Measurements from ENCODE around the gene NDRG4.
"Not testable (repeated sequence)": the region's sequence is repeated elsewhere in the genome, so short reads cannot be mapped to it uniquely, and the experiment has no call there.

The NDRG4 gene

DNA sequence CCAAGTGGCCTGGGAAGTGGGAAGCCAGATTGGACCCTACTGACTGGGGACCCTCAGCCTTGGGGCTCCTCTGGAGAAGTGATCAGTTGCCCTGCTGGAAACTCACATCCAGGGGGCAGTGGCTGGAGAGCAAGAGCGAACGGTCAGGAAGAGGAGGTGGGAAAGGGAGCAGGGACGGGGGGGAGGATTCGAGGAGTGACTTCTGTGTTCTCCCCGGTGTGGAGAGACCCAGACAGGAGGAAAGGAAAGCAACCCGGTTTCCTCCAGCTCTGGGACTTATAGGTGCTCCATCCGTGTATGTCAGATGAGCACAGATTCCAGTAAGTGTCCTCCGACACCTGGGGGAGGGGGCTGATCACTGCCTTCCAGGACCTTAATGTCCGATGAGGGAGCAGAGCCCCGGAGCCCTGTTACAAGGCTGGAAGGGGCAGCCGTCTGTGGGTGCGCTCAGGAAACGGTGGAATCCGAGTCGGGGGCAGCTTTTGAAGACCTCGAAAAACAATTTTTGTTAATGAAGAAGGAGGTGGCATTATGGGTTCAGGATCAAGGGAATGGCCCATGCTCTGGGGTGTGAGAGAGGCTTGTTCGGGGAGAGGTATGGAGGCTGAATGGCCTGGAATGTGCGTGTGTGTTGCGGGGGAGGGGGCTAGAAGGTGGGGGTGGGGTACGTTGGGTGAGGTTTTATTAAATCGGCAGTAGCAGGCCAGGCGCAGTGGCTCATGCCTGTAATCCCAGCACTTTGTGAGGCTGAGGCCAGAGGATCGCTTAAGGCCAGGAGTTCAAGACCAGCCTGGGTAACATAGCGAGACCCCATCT lies 34.8 kb upstream of the NDRG4 start:
- peak; percentile 63 for DNase-seq (ENCODE audit: low spot score)
- FAIRE-seq, result no peak

DNA sequence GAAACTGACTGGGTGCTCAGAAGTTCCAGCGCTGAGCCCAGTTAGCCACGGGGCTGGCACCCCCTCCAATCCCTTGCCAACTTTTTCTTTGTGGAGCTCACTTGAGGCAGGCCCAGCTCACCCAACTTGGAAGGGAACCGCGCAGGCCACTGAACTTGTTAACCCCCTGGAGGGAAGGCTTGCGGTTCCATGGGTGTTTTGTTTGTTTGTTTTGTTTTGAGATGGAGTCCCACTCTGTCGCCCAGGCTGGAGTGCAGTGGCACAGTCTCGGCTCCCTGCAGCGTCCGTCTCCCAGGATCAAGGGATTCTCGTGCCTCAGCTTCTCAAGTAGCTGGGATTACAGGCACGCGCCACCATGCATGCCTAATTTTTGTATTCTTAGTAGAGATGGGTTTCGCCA lies 34.1 kb upstream of the NDRG4 start:
- DNase-seq (ENCODE audit: low spot score), result no peak
- no peak for FAIRE-seq

DNA sequence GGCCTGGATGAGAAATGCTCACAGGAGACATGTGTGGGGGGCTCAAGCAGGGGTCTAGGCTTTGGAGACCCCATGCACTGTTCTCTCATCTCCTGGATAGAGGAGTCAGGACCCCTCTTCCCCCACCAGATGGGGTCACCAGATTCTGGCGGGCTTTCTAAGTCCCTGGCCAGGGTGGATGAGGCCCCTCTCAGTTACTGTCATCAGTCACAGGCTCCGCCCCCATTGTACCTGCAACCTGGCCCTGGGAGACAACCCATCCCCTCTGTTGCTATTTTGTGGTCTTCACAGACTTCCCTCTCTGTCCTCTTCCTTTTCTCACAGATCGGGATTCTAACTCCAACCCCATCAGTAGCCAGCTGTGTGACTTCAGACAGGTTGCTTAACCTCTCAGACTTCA lies 33.5 kb upstream of the NDRG4 start:
- DNase-seq (ENCODE audit: low spot score) (no peak), FAIRE-seq (no peak)

DNA sequence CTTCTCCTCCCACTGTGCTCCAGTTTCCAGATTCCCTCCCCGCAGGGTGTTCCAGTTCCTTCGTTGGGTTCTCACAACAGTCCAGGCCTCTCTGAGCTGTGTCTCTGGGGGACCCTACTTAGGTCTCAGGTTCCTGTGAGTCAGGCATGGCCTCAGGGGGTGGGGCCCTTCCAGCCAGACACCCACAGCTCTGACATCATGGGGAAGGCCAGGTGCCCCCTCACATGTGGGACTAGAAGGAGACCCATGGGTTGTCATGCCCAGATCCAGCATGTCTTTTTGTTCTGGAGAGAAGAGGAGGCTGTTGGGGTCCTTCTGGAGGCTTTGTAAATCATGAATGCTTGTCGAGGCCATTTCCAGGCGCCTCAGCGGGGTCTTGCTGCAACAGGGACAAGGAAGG lies 32.0 kb upstream of the NDRG4 start:
- no peak for DNase-seq (ENCODE audit: low spot score)
- no peak for FAIRE-seq

DNA sequence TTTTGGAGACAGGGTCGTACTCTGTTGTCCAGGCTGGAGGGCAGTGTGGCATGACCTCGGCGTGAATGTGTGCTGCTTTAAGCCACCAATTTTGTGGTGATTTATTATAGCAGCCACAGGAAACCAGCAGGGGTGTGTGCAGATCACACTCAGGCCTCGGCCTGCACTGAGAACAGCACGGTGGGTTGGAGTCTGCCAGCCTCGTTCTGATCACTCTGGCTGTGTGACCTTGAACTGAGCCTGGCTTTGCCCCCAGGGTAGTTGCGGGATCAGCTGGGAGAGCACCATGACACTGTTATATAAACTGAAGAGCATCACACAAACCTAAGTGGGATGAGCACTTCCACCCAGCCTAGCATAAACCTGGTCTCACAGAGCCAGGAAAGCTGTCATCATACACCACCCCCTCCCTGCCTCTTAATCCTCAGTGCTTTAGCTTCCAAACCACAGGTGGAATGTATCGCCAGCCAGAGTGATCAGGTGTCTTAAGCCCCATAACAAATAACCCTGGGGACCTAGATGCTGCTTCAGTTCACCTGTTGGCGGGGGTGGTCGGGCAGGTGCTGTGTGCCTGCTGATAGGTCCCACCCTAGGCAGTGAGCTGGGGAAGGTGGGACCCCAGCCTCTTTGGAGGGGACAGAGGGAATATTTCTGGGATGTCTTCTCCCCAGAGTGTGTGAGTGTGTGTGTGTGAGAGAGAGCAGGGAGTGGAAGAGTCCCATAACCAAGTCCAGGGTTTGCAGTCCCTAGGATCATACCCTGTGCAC lies 28.6 kb upstream of the NDRG4 start:
- FAIRE-seq (no peak), DNase-seq (ENCODE audit: low spot score) (no peak)

DNA sequence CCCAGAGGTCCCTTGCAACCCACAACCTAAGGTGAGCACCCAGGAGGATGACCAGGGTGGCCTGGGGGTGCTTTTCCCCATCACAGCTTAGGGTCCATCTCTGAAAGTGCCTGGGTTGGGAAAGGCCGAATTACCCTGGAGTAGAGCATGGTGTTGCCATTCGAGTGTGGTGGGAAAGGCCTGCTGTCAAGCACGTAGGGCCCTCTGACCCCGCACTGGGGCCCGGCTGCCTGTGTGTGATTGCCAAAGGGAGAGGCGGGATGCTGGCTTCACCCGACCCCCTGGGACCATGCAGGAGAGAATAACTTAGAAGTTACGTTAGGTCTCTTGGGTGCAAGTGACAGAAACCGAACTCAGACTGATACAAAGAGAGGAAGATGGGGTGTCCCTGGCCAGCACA lies 27.7 kb upstream of the NDRG4 start:
- DNase-seq (ENCODE audit: low spot score) (no peak), FAIRE-seq (no peak)

DNA sequence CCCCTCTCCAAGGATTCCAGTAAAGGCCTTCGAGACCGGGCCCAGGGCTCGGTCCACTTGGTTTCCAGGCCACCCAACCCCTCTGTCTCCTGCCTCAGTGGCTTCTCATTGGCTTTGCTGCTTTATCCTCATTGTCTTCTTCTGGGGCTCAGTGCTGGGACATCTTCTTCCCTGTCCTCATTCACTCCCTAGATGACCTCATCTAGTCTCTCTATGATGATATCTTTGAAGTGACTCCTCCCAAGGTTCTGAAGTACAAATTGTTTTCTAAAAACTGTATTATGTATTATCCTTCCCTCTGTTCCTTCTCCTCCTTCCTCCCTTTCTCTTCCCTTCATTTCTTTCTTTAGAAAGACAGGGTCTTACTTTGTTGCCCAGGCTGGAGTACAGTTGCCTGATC lies 27.1 kb upstream of the NDRG4 start:
- DNase-seq (ENCODE audit: low spot score) (no peak), FAIRE-seq (no peak)

DNA sequence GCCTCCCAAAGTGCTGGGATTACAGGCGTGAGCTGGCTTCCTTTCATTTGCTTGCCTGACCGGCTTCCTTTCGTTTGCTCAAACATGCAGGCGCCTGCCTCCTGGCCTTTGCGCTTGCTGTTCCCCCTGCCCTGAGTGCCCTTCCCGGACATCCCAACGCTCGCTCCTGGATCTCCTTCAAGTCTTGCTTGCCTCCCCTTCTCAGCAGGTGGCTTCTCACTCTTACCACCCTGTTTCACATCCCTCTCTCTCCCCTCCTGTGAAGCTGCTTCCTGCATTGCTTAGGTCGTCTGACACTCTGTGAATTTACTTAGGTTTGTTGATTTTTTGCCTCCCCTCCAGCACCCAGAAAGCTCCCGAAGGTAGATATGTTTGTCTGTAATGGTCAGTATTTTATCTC lies 25.6 kb upstream of the NDRG4 start:
- DNase-seq (ENCODE audit: low spot score) (no peak), FAIRE-seq (no peak)

DNA sequence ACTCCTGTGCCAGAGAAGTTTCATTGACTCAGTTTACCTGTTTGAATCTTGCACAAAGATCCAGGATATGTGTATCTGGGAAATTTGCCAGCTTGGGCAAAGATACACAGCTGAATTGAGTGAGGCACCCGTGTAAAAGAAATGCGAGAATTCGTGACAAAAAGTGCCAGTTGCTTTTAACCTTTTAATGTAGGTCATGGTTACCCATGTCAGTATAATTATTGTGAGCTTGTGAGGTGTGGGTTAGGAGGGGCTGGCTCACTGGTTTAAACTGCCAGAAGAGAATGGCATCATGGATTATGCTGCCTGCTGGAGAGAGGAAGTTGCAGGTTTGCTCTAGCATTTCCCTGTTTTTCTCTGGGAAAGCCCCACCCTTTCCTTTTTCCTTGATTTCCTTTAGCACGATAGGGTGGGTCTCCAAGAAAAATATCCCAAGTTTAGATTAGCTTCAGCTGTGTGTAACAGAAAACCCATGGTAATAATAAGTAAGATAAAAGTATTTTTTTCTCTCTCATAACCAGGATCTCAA lies 24.8 kb upstream of the NDRG4 start:
- FAIRE-seq, result no peak
- DNase-seq (ENCODE audit: low spot score), result no peak

DNA sequence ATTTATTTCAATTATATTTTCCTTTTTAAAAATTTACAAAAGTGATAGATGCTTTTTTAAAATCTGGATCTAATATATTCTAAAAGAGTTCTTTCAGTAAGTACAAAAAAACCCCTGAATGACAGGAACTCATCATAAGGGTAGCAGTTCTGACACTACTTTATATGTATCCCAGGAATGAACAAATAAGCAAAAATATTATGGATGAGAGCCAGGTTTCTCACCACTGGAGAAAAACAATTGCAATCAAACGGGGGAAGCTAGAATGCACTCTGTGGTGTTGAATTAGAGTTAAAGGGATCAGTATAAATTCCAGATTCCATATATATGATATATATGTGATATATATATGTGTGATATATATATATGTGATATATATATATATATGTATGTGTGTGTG lies 23.2 kb upstream of the NDRG4 start:
- no peak for DNase-seq (ENCODE audit: low spot score)
- FAIRE-seq, result no peak

DNA sequence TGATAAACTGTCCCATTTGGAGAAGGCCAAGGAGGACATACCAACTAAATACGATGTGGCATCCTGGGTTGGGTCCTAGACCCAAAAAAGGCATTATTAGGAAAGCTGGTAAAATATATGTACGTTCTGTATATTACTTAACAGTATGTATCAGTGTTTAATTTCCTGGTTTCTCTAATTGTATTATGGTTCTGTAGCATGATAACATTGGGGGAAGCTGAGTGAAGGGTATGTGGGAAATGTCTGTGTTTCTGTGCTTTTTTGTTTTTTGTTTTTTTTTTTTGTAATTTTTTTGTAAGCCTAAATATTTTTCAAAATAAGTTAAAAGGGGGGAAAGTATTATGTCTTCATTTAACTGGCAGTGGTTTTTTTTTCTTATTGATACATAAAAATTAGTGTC lies 21.5 kb upstream of the NDRG4 start:
- DNase-seq (ENCODE audit: low spot score), result no peak
- no peak for FAIRE-seq

DNA sequence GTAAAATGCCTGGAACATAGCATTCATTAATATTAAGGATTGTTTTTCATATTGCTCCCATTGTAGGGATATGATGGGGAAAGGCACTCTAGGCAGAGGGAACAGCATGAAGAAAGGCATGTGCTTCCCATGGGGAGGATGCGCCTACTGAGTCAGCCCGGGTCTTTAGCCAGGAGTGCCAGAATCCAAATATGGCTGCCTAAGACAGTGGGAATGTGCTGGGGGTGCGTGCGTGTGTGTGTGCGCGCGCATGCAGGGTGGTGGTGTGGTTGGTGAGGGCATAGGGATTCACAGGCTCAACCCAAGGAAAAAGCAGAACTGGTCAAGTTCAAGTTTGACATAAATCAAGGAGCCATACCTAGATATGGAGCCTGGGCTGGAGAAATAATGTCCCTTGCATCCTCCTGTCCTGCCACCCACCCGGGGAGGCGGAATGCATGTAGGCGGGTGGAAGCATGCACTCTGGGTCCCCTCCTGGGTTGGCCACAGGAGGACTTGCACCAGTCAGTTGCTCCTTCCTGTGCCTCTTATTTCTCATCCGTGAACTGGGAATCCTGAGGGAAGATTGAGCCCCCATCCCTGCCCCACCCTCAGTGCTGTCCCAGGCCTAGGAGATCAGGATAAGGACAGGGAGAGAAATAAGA lies 18.6 kb upstream of the NDRG4 start:
- DNase-seq (ENCODE audit: low spot score) (no peak), FAIRE-seq (no peak)

DNA sequence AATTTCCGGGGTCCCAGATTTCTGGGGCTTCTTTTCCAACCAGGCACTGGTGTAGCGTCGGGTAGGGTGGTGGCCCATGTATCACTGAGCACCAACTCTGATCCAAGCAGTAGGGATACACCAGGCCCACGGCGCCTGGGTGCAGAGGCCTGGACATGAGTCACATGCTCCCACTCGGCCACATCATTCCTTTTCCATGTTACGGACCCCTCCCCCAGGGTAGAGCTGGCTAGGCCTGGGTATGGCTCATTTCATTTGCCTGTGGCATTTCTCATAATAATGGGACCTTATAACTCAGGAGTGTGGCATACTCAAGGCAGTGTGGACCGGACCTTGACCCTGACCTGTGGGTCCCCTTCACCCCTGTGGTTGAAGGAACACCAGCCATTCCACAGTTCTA lies 18.0 kb upstream of the NDRG4 start:
- no peak for DNase-seq (ENCODE audit: low spot score)
- FAIRE-seq, result no peak

DNA sequence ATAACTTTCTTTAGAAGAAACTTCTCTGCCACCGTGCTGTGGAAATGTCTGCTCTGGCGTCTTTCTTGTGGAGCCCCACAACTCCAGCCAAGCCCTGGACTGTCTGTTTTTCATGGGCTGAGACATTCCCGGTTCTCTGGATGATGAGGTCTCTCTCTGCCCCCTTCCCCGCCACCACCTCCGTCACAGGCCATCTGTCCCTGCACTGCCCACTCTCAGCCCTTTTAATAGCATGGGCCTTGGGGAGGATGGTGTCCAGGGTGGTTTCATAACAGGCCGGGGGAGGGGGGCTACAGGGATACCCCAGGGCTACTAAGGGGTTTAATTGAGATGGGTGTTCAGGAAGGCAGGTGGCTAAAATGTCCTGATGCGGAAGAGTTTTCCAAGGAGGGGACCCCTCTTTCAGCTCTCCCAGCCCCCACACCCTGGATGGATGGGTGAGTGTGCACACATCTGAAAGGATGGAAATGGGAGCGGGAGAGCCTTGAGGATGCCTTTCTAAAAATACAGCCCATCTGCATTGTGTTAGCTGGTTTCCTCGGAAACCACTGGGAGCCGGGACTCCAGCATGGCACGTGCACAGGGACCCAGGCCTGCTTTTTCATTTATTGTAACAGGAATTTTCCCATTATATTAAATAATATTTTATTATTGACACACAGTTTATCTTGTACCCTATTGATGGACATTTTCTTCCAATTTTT lies 14.6 kb upstream of the NDRG4 start:
- FAIRE-seq (no peak), DNase-seq (ENCODE audit: low spot score) (no peak)

DNA sequence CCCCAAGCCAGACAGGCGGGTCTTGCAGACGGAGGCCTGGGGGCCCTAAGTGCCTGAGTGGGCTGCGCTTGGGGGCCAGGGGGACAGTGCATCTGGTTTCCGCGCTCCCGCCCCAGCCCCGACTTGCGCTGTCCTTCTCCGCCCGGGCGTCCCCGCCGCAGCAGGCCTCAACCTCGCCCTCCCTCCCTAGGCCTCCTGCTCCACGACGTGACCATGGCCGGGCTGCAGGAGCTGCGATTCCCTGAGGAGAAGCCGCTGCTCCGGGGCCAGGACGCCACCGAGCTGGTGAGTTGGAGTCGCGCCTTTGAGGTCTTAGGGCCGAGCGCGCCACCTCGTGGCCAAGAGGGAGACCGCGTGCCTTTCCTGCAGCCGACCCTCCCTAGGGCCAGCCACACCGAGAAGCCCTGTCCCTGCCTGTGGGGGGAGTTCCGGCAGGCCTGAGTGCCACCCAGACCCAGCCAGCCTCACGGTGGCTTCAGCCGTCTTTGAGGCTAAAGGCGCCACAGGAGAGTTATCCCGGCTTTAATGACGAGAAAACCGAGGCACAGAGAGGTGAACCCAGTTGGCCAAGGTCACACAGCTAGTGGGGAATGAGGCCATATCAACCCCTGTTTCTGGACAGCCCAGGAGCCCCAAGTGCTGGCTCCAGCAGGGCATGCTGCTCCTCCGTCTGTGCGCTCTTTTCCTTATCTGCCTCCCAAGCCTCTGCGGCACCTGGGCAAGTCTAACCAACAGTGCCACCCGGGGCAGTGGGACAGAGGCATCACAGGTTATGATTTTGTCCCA lies 12.2 kb upstream of the NDRG4 start:
- DNase-seq (ENCODE audit: low spot score) (peak; percentile 89), FAIRE-seq (peak; percentile 82)

DNA sequence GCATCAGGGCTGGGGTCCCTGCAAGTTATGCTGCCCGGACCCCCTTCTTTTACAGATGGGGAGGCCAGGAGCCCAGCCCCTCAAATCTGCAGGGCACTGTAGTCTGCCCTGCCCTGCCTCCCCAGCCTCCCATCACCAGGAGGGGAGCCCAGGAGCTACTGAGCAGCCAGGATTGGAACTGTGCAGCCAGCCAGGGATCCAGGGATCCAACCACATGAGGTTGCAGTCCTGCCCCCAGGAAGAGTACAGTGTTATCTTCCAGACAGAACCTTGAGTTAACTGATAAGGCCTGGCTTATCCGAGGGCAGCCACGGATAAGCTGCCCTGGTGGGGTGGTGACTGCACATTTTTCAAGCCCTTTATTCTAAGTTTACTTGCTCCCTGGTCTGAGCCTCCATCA lies 11.4 kb upstream of the NDRG4 start:
- DNase-seq (ENCODE audit: low spot score) (no peak), FAIRE-seq (no peak)

DNA sequence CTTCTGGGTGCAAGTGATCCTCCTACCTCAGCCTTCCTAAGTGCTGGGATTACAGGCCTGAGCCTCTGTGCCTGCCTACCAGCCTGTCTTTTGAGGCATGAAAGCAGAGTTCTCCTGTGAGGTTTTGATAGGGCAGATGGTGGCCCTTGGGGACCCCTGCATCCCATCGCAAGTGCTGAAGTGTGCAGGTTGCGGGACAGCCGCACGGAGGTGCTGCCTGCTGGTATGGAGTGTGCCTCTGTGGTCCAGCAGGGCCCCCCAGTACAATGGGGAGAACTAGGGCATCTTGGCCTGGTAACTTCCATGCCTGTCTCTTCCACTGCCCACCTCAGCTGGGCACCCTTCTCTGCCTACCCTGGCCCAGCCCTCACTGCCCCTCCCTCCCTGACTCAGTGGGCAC lies 9.9 kb upstream of the NDRG4 start:
- no peak for FAIRE-seq
- DNase-seq (ENCODE audit: low spot score), result no peak

DNA sequence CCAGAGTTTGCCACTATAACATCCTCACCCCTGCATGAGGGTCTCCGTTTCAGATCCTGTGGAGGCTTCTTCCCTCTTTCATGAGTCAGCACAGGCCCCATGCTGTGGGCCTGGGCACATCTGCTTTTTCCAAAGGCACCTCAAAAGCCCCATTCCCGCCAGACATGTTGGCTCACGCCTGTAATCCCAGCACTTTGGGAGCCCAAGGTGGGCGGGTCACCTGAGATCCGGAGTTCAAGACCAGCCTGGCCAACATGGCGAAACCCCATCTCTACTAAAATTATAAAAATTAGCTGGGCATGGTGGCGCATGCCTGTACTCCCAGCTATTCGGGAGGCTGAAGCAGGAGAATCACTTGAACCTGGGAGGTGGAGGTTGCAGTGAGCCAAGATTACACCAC lies 9.4 kb upstream of the NDRG4 start:
- FAIRE-seq; DNase-seq (ENCODE audit: low spot score): not testable (repeated sequence)

DNA sequence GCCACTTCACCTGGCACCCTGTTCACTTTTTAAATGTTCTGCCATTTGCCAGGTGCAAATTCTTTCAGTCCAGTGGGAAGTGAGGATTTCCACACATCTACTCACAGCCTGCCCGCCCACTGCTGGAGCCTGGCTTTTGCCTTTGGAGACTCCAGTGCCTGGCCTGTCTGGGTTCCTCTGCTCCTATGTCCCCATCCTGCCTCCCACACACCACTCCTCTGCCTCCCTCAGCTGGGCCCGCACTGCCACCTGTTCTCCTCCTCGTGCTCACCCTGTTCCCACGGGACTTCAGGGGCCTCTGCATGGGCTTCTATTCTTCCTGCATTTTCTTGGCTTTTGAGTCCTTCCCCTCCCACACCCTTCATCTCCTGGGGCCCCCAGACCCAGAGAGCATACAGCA lies 7.9 kb upstream of the NDRG4 start:
- FAIRE-seq (no peak), DNase-seq (ENCODE audit: low spot score) (no peak)

DNA sequence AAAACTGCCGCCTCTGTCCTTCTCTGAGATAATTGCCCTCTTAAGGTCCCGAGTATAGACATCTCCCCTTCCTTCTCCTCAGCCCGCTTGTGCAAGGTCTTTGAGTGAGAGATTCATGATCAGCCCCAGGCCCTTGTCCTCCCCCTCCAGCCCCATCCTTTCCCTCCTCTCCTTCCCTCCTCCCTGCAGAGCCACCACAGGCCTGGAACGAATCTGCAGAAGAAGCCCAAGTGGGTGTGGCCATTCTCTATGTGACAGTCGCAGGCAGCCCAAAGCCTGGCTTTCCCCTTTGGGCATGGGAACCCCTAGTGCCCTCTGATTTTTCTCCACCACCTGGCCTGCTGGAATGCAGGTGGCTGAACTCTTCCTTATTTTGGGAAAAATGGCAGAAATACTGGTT lies 7.2 kb upstream of the NDRG4 start:
- DNase-seq (ENCODE audit: low spot score), result no peak
- FAIRE-seq, result no peak
